ENCODE data around the gene KCTD13.
A peak's percentile ranks its signal among the peaks of the same experiment; 100 is the strongest.
"Not testable (repeated sequence)": the region's sequence is repeated elsewhere in the genome, so short reads cannot be mapped to it uniquely, and the experiment has no call there.

The KCTD13 gene

DNA sequence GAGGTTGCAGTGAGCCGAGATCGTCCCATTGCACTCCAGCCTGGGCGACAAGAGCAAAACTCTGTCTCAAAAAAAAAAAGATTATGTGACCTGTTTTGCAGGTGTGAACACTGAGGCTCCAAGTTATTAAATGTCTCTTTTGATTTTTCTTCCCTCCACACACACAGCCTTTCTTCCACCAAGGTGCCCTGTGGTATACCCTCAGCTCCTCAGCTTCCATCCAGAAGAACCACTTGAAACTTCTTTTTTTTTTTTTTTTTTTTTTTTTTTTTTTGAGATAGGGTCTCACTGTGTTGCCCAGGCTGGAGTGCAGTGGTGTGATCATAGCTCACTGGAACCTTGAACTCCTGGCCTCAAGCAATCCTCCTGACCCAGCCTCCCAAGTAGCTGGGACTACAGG lies 36.7 kb downstream of the KCTD13 start:
- H3K4me1 ChIP-seq (ENCODE audit: control extremely low read depth in 1 of 4, control insufficient read depth in 4 of 4, insufficient read depth in 4 of 4, low read length in 3 of 4); H3K27ac ChIP-seq (ENCODE audit: insufficient read depth in 1 of 2, low read depth in 1 of 2, low read length in 2 of 2, poor library complexity in 1 of 2, severe bottlenecking in 2 of 2); H3K27me3 ChIP-seq (replicated peaks in 2 of 5; ENCODE audit: control insufficient read depth in 4 of 5, insufficient read depth in 5 of 5, low read length in 4 of 5); H3K4me3 ChIP-seq (ENCODE audit: control insufficient read depth in 1 of 7, extremely low read depth in 1 of 7, insufficient read depth in 4 of 7, low read depth in 2 of 7, low read length in 6 of 7); H3K36me3 ChIP-seq (ENCODE audit: control insufficient read depth in 4 of 4, insufficient read depth in 4 of 4, low read length in 3 of 4); DNase-seq; H3K9me3 ChIP-seq (ENCODE audit: control extremely low read depth in 1 of 5, control insufficient read depth in 4 of 5, insufficient read depth in 2 of 5, low read depth in 1 of 5, low read length in 4 of 5); POLR2A ChIA-PET: not testable (repeated sequence)
- 100% methylated on average over 2 of the region's 3 CpGs for WGBS (ENCODE audit: insufficient coverage)
- CTCF ChIA-PET: interaction anchor here (1.2 kb wide), 1 partner anchor 41 kb away, joined by 3 read pairs; no protein-coding TSS in a partner anchor

DNA sequence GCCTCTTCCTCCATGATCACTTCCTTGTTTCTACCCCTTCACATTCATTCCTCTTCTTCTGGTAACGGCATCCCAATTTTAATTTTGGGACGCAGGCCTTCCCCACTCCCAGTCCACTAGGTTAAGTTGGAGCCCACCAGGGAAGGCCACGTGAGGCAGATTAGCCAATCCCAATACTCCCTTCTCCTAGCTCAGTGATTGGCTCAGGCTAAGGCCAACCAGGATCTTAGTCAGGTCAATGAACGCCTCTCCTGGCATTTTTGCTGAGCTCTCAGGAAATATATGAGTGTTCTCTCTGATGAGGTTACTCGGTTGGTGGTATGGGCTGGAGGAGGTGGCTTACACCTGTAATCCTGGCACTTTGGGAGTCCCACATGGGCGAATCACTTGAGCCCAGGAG lies 42.0 kb downstream of the KCTD13 start:
- WGBS (ENCODE audit: insufficient coverage): 96% methylated on average over 6 of the region's 6 CpGs
- Histone ChIP-seq H3K27ac (ENCODE audit: insufficient read depth in 1 of 2, low read depth in 1 of 2, low read length in 2 of 2, poor library complexity in 1 of 2, severe bottlenecking in 2 of 2) (no peak overlapping the region), H3K9me3 (ENCODE audit: control extremely low read depth in 1 of 5, control insufficient read depth in 4 of 5, insufficient read depth in 2 of 5, low read depth in 1 of 5, low read length in 4 of 5) (no peaks in the 10 kb centered on the region), H3K36me3 (ENCODE audit: control insufficient read depth in 4 of 4, insufficient read depth in 4 of 4, low read length in 3 of 4) (no peaks in the 10 kb centered on the region), H3K4me1 (ENCODE audit: control extremely low read depth in 1 of 4, control insufficient read depth in 4 of 4, insufficient read depth in 4 of 4, low read length in 3 of 4) (no peaks in the 10 kb centered on the region), H3K4me3 (ENCODE audit: control insufficient read depth in 1 of 7, extremely low read depth in 1 of 7, insufficient read depth in 4 of 7, low read depth in 2 of 7, low read length in 6 of 7) (no peak overlapping the region), H3K27me3 (replicated peaks in 2 of 5; ENCODE audit: control insufficient read depth in 4 of 5, insufficient read depth in 5 of 5, low read length in 4 of 5) (peaks cover 0 to 1% (median 0%) of the 10 kb centered on the region in 5 experiments)
- POLR2A ChIA-PET: no interaction called here
- no peak for DNase-seq
- CTCF ChIA-PET: interaction anchor here (0.9 kb wide), 1 partner anchor 36 kb away, joined by 3 read pairs; no protein-coding TSS in a partner anchor

DNA sequence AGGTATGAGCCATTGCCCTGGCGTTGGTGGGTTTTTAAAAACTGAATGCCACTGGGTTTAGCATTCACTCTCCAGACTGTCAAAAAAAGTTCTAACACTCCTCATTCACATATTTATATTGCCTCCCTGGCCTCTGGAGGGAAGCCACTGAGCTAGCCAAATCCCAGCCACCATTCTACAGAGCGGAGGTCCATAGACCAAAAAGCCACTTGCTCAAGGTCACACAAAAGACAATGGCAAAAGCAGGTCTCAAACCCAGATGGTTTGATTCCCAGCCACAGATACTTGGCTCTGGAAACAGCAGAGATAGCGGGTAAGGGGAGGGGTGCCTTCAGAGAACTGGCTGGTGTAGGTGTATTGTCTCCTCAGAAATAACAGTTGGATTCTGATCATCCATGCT lies 45.0 kb downstream of the KCTD13 start:
- Histone ChIP-seq H3K36me3 (ENCODE audit: control insufficient read depth in 4 of 4, insufficient read depth in 4 of 4, low read length in 3 of 4) (no peaks in the 10 kb centered on the region), H3K4me3 (ENCODE audit: control insufficient read depth in 1 of 7, extremely low read depth in 1 of 7, insufficient read depth in 4 of 7, low read depth in 2 of 7, low read length in 6 of 7) (no peak overlapping the region), H3K4me1 (ENCODE audit: control extremely low read depth in 1 of 4, control insufficient read depth in 4 of 4, insufficient read depth in 4 of 4, low read length in 3 of 4) (peaks cover 0 to 12% (median 7%) of the 10 kb centered on the region in 4 experiments), H3K27me3 (replicated peaks in 2 of 5; ENCODE audit: control insufficient read depth in 4 of 5, insufficient read depth in 5 of 5, low read length in 4 of 5) (peaks cover 0 to 23% (median 10%) of the 10 kb centered on the region in 5 experiments), H3K9me3 (ENCODE audit: control extremely low read depth in 1 of 5, control insufficient read depth in 4 of 5, insufficient read depth in 2 of 5, low read depth in 1 of 5, low read length in 4 of 5) (peaks cover 0 to 6% (median 0%) of the 10 kb centered on the region in 5 experiments), H3K27ac (ENCODE audit: insufficient read depth in 1 of 2, low read depth in 1 of 2, low read length in 2 of 2, poor library complexity in 1 of 2, severe bottlenecking in 2 of 2) (no peak overlapping the region)
- no peak for DNase-seq
- 100% methylated on average over 3 of the region's 3 CpGs for WGBS (ENCODE audit: insufficient coverage)
- CTCF ChIA-PET: no interaction called here
- POLR2A ChIA-PET: no interaction called here

DNA sequence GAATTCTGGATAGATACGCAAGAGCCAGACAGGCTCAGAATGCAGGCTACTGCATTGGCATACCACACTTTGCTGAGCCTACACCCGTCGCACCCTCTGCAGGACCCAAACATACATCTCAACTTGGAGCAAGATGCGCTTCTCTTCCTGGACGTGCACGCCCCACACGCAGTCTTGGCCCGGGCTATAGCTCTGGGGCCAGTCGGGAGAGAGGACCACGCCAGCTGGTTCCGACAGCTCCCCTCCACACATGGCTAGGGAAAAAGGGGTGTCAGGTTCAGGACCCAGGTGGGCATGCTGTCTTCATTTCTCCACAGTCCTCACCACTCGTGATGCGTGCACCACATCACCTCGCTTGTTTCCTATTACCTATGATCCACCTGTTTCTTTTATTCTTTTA lies 47.9 kb downstream of the KCTD13 start:
- H3K4me1 ChIP-seq (ENCODE audit: control extremely low read depth in 1 of 4, control insufficient read depth in 4 of 4, insufficient read depth in 4 of 4, low read length in 3 of 4): peaks cover 0 to 12% (median 7%) of the 10 kb centered on the region in 4 experiments
- WGBS (ENCODE audit: insufficient coverage): 93% methylated on average over 11 of the region's 14 CpGs
- no peak overlapping the region for H3K4me3 ChIP-seq (ENCODE audit: control insufficient read depth in 1 of 7, extremely low read depth in 1 of 7, insufficient read depth in 4 of 7, low read depth in 2 of 7, low read length in 6 of 7)
- ChIA-PET CTCF (interaction anchor here (0.7 kb wide), 1 partner anchor 30 kb away, joined by 3 read pairs; no protein-coding TSS in a partner anchor), POLR2A (no interaction called here)
- DNase-seq: no peak
- H3K9me3 ChIP-seq (ENCODE audit: control extremely low read depth in 1 of 5, control insufficient read depth in 4 of 5, insufficient read depth in 2 of 5, low read depth in 1 of 5, low read length in 4 of 5): peaks cover 0 to 6% (median 0%) of the 10 kb centered on the region in 5 experiments
- no peaks in the 10 kb centered on the region for H3K36me3 ChIP-seq (ENCODE audit: control insufficient read depth in 4 of 4, insufficient read depth in 4 of 4, low read length in 3 of 4)
- H3K27me3 ChIP-seq (replicated peaks in 2 of 5; ENCODE audit: control insufficient read depth in 4 of 5, insufficient read depth in 5 of 5, low read length in 4 of 5): peaks cover 0 to 37% (median 15%) of the 10 kb centered on the region in 5 experiments
- no peak overlapping the region for H3K27ac ChIP-seq (ENCODE audit: insufficient read depth in 1 of 2, low read depth in 1 of 2, low read length in 2 of 2, poor library complexity in 1 of 2, severe bottlenecking in 2 of 2)

DNA sequence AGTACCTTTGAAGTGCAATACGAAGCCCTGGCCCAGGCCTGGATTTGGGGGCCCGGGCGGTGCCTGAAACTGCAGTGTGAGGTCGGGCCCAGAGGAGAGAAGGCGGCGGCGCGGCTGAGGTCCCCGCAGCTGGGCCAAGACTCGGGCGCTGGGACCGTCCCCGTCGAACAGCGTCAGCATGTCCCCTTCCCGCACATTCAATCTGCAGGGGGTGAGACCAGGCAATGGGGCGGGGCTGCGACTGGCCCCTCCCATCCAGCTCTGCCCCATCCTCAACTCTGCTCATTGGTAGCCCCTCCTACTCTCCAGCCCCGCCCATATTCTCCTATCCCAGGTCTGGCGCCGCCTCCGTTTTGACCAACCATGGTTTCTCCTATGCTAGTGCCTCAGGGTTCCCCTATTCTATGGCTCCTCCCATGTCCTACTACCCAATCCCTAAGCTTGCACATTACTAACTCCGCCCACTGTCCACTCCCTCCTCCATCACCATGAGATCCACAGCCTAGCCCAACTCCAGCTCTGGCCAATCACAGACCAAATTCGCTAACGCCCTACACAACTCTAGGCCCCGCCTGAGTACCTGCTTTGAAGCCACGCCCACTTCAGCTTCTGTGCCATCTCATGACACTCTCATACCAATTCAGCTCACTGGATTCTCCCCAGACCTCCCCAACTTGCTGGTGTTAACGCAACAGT lies 48.6 kb downstream of the KCTD13 start:
- POLR2A ChIA-PET: interaction anchor here (0.5 kb wide), 1 partner anchor 249 kb away, joined by 3 read pairs; no protein-coding TSS in a partner anchor
- 18% methylated on average over 27 of the region's 28 CpGs for WGBS (ENCODE audit: insufficient coverage)
- Histone ChIP-seq H3K9me3 (ENCODE audit: control extremely low read depth in 1 of 5, control insufficient read depth in 4 of 5, insufficient read depth in 2 of 5, low read depth in 1 of 5, low read length in 4 of 5) (peaks cover 0 to 6% (median 0%) of the 10 kb centered on the region in 5 experiments), H3K27me3 (replicated peaks in 2 of 5; ENCODE audit: control insufficient read depth in 4 of 5, insufficient read depth in 5 of 5, low read length in 4 of 5) (peaks cover 0 to 37% (median 15%) of the 10 kb centered on the region in 5 experiments), H3K27ac (ENCODE audit: insufficient read depth in 1 of 2, low read depth in 1 of 2, low read length in 2 of 2, poor library complexity in 1 of 2, severe bottlenecking in 2 of 2) (no peak overlapping the region), H3K36me3 (ENCODE audit: control insufficient read depth in 4 of 4, insufficient read depth in 4 of 4, low read length in 3 of 4) (no peaks in the 10 kb centered on the region), H3K4me3 (ENCODE audit: control insufficient read depth in 1 of 7, extremely low read depth in 1 of 7, insufficient read depth in 4 of 7, low read depth in 2 of 7, low read length in 6 of 7) (peak overlapping the region in 3 of 7 experiments; percentile 46 to 59 (median 56)), H3K4me1 (ENCODE audit: control extremely low read depth in 1 of 4, control insufficient read depth in 4 of 4, insufficient read depth in 4 of 4, low read length in 3 of 4) (peaks cover 0 to 12% (median 7%) of the 10 kb centered on the region in 4 experiments)
- peak; percentile 82 to 92 (median 91) for DNase-seq
- CTCF ChIA-PET: interaction anchor here (0.6 to 1.3 kb wide), 3 partner anchors 17 to 29 kb away, joined by 3 read pairs; partner anchors contain the start of genes ASPHD1 and SEZ6L2

DNA sequence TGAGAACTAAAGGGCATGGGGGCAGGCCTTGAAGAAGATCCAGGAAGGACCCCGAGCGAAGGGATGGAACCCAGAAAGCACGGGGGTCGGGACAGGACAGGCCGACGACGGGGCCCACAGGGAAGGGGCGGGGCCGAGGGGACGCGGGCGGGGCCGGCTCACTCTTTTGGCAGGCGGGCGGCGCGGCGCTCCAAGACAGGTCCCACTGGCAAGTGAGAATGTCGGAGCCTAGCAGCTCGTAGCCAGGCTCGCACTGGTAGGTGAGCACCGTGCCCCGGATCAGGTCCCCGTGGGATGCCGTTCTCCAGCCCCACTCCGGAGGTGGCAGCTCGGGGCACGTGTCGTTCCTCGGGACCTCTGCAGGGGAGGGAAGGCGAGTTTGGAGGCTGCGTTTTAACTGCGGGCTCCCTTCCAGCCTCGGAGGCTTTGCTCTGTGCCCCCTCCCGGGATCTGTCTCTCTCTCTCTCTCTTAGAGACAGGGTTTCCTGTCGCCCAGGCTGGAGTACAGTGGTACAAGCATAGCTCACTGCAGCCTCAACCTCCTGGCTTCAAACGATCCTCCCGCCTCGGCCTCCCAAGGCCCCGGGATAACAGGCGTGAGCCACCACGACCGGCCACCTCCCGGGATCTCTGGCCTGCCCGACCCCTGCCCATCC lies 49.3 kb downstream of the KCTD13 start:
- H3K4me3 ChIP-seq (ENCODE audit: control insufficient read depth in 1 of 7, extremely low read depth in 1 of 7, insufficient read depth in 4 of 7, low read depth in 2 of 7, low read length in 6 of 7): peak overlapping the region in 3 of 7 experiments; percentile 46 to 59 (median 56)
- CTCF ChIA-PET: interaction anchor here (1.3 kb wide), 1 partner anchor 23 kb away, joined by 3 read pairs; the partner anchor contains the start of genes ASPHD1 and SEZ6L2
- POLR2A ChIA-PET: no interaction called here
- H3K27me3 ChIP-seq (replicated peaks in 2 of 5; ENCODE audit: control insufficient read depth in 4 of 5, insufficient read depth in 5 of 5, low read length in 4 of 5): peaks cover 0 to 37% (median 15%) of the 10 kb centered on the region in 5 experiments
- WGBS (ENCODE audit: insufficient coverage): 5% methylated on average over 43 of the region's 45 CpGs
- DNase-seq: peak in 1 of 3 donors; percentile 12
- no peak overlapping the region for H3K27ac ChIP-seq (ENCODE audit: insufficient read depth in 1 of 2, low read depth in 1 of 2, low read length in 2 of 2, poor library complexity in 1 of 2, severe bottlenecking in 2 of 2)
- peaks cover 0 to 12% (median 7%) of the 10 kb centered on the region in 4 experiments for H3K4me1 ChIP-seq (ENCODE audit: control extremely low read depth in 1 of 4, control insufficient read depth in 4 of 4, insufficient read depth in 4 of 4, low read length in 3 of 4)
- H3K9me3 ChIP-seq (ENCODE audit: control extremely low read depth in 1 of 5, control insufficient read depth in 4 of 5, insufficient read depth in 2 of 5, low read depth in 1 of 5, low read length in 4 of 5): peaks cover 0 to 6% (median 0%) of the 10 kb centered on the region in 5 experiments
- no peaks in the 10 kb centered on the region for H3K36me3 ChIP-seq (ENCODE audit: control insufficient read depth in 4 of 4, insufficient read depth in 4 of 4, low read length in 3 of 4)

DNA sequence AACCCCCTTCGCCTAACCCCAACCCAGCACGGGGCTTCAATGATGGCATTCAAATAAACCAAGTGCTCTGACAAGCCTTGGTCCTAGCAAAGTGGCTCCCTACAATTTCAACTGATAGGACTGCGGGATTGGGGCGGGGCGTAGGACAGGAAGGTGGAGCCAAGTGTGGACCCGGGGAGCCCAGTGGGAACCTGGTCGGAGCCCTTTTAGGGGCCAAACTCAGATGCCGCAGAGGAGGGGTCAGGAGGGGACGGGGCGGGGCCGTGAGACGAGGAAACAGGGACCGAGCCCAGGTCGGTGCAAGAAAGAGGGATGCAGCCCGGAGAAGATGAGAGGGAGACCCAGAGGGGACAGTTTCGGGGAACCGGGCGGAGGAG lies 49.8 kb downstream of the KCTD13 start:
- POLR2A ChIA-PET: no interaction called here
- CTCF ChIA-PET: no interaction called here
- Histone ChIP-seq H3K36me3 (ENCODE audit: control insufficient read depth in 4 of 4, insufficient read depth in 4 of 4, low read length in 3 of 4) (no peaks in the 10 kb centered on the region), H3K27ac (ENCODE audit: insufficient read depth in 1 of 2, low read depth in 1 of 2, low read length in 2 of 2, poor library complexity in 1 of 2, severe bottlenecking in 2 of 2) (no peak overlapping the region), H3K9me3 (ENCODE audit: control extremely low read depth in 1 of 5, control insufficient read depth in 4 of 5, insufficient read depth in 2 of 5, low read depth in 1 of 5, low read length in 4 of 5) (peaks cover 0 to 6% (median 0%) of the 10 kb centered on the region in 5 experiments), H3K27me3 (replicated peaks in 2 of 5; ENCODE audit: control insufficient read depth in 4 of 5, insufficient read depth in 5 of 5, low read length in 4 of 5) (peaks cover 0 to 37% (median 15%) of the 10 kb centered on the region in 5 experiments), H3K4me1 (ENCODE audit: control extremely low read depth in 1 of 4, control insufficient read depth in 4 of 4, insufficient read depth in 4 of 4, low read length in 3 of 4) (peaks cover 0 to 12% (median 7%) of the 10 kb centered on the region in 4 experiments), H3K4me3 (ENCODE audit: control insufficient read depth in 1 of 7, extremely low read depth in 1 of 7, insufficient read depth in 4 of 7, low read depth in 2 of 7, low read length in 6 of 7) (peak overlapping the region in 2 of 7 experiments; percentile 46 to 59)
- WGBS (ENCODE audit: insufficient coverage): 24% methylated on average over 17 of the region's 18 CpGs
- DNase-seq: no peak

Measured in common myeloid progenitor, CD34-positive (primary cell).